Suprapubic skin (tissue), 4 donors: Measurements from ENCODE around the gene BTC. TPM values are rescaled to one million over a fixed set of nuclear protein-coding genes. Genes with fewer than 3 reads are reported as not detected.

Experiments
- DNase-seq, 2 donors: peaks; one replicate each; pipeline ENCODE4 v3.0.0-alpha.2; 2019; ENCODE audit warnings: low spot score in 2 of 2
- H3K27ac ChIP-seq: fragments of 200-600 bp; sonication (generic); one replicate; pipeline ENCODE4 v1.5.1; 2019
- H3K27me3 ChIP-seq: fragments of 200-600 bp; sonication (generic); one replicate; pipeline ENCODE4 v1.5.1; 2019
- H3K36me3 ChIP-seq: fragments of 200-600 bp; sonication (generic); one replicate; pipeline ENCODE4 v1.5.1; 2019
- H3K4me1 ChIP-seq: fragments of 200-600 bp; sonication (generic); one replicate; pipeline ENCODE4 v1.5.1; 2019
- H3K4me3 ChIP-seq: fragments of 200-600 bp; sonication (generic); one replicate; pipeline ENCODE4 v1.5.1; 2019; ENCODE audit warnings: mild to moderate bottlenecking
- H3K9me3 ChIP-seq: fragments of 200-600 bp; sonication (generic); one replicate; pipeline ENCODE4 v1.5.1; 2019
- CTCF ChIP-seq, 2 donors: fragments of 200-600 bp in 1 of 2; fragments of 450-650 bp in 1 of 2; sonication (generic) in 1 of 2; IDR thresholded peaks; one replicate each; pipeline ENCODE4 v1.5.1; 2016 to 2019; ENCODE audit warnings: antibody characterized with exemption in 2 of 2, mild to moderate bottlenecking in 1 of 2, moderate library complexity in 1 of 2
- EP300 ChIP-seq: sonication (generic); formaldehyde crosslinking; IDR thresholded peaks from one replicate; pipeline ENCODE4 v1.6.1; 2017; ENCODE audit warnings: antibody characterized with exemption
- POLR2A ChIP-seq, 2 donors: fragments of 450-650 bp; IDR thresholded peaks; one replicate each; pipeline ENCODE4 v1.6.1; 2017; ENCODE audit warnings: antibody characterized with exemption in 2 of 2, mild to moderate bottlenecking in 2 of 2, moderate library complexity in 2 of 2
- POLR2AphosphoS5 ChIP-seq, 3 donors: sonication (generic); formaldehyde crosslinking; IDR thresholded peaks; one replicate each; pipeline ENCODE4 v1.6.1; 2017; ENCODE audit warnings: antibody characterized with exemption in 3 of 3
- WGBS: methylation state at CpG from one replicate; pipeline ENCODE4 v1.1.5; 2018; 5-methylcytosine and 5-hydroxymethylcytosine counted together
- total RNA-seq, 4 donors: library from RNA; depleted of rRNA; stranded (reverse); fragments of >200 nt; gene quantifications; one replicate each; pipeline ENCODE4 v1.1.0, GENCODE V29; 2016

BTC gene
- total RNA-seq, 4 donors from 2014 or later: 6.5 to 48.1 (median 25.6) TPM

GRCh38 chr4:74751856-74752255 is 42.5 kb downstream of the BTC start:
- Histone ChIP-seq H3K4me3 (no peak overlapping the region), H3K4me1 (no peaks in the 10 kb centered on the region), H3K27ac (no peak overlapping the region), H3K9me3 (no peaks in the 10 kb centered on the region), H3K36me3 (no peaks in the 10 kb centered on the region), H3K27me3 (no peaks in the 10 kb centered on the region)
- WGBS: 89% methylated on average over 1 of the region's 1 CpG
- DNase-seq: no peak
- TF ChIP-seq EP300 (no peak), CTCF (IDR thresholded peaks at IDR 0.05) (no peak), POLR2AphosphoS5 (IDR thresholded peaks at IDR 0.05) (no peak), POLR2A (IDR thresholded peaks at IDR 0.05) (no peak)

GRCh38 chr4:74751247-74751646 is 43.1 kb downstream of the BTC start:
- H3K36me3 ChIP-seq: no peaks in the 10 kb centered on the region
- H3K27me3 ChIP-seq: no peaks in the 10 kb centered on the region
- DNase-seq: no peak
- TF ChIP-seq EP300: no peak
- no peak for TF ChIP-seq CTCF (IDR thresholded peaks at IDR 0.05)
- no peak for TF ChIP-seq POLR2AphosphoS5 (IDR thresholded peaks at IDR 0.05)
- no peak for TF ChIP-seq POLR2A (IDR thresholded peaks at IDR 0.05)
- H3K4me3 ChIP-seq: no peak overlapping the region
- H3K27ac ChIP-seq: no peak overlapping the region
- H3K4me1 ChIP-seq: no peaks in the 10 kb centered on the region
- no peaks in the 10 kb centered on the region for H3K9me3 ChIP-seq
- WGBS: 63% methylated on average over 5 of the region's 5 CpGs

GRCh38 chr4:74742185-74742584 is 52.1 kb downstream of the BTC start:
- Histone ChIP-seq H3K27me3 (no peaks in the 10 kb centered on the region), H3K36me3 (no peaks in the 10 kb centered on the region), H3K9me3 (no peaks in the 10 kb centered on the region), H3K27ac (no peak overlapping the region), H3K4me1 (no peaks in the 10 kb centered on the region), H3K4me3 (no peak overlapping the region)
- DNase-seq: no peak
- WGBS: 62% methylated on average over 1 of the region's 1 CpG
- TF ChIP-seq CTCF (IDR thresholded peaks at IDR 0.05) (no peak), POLR2A (IDR thresholded peaks at IDR 0.05) (no peak), EP300 (no peak), POLR2AphosphoS5 (IDR thresholded peaks at IDR 0.05) (no peak)

GRCh38 chr4:74738464-74739143 is 55.7 kb downstream of the BTC start:
- TF ChIP-seq CTCF (IDR thresholded peaks at IDR 0.05) (no peak), POLR2AphosphoS5 (IDR thresholded peaks at IDR 0.05) (no peak), EP300 (no peak), POLR2A (IDR thresholded peaks at IDR 0.05) (no peak)
- no peak for DNase-seq
- no peaks in the 10 kb centered on the region for H3K4me1 ChIP-seq
- WGBS: 33% methylated on average over 3 of the region's 3 CpGs
- H3K36me3 ChIP-seq: no peaks in the 10 kb centered on the region
- H3K27ac ChIP-seq: no peak overlapping the region
- no peak overlapping the region for H3K4me3 ChIP-seq
- H3K27me3 ChIP-seq: no peaks in the 10 kb centered on the region
- H3K9me3 ChIP-seq: no peaks in the 10 kb centered on the region

- Histone ChIP-seq H3K27me3 (no peaks in the 10 kb centered on the region), H3K27ac (no peak overlapping the region), H3K9me3 (no peaks in the 10 kb centered on the region), H3K36me3 (no peaks in the 10 kb centered on the region), H3K4me3 (no peak overlapping the region), H3K4me1 (no peaks in the 10 kb centered on the region)
- WGBS: 79% methylated on average over 2 of the region's 2 CpGs
- TF ChIP-seq EP300: no peak
- no peak for TF ChIP-seq POLR2AphosphoS5 (IDR thresholded peaks at IDR 0.05)
- TF ChIP-seq POLR2A (IDR thresholded peaks at IDR 0.05): no peak
- no peak for TF ChIP-seq CTCF (IDR thresholded peaks at IDR 0.05)
- DNase-seq: no peak
Observed at GRCh38 chr4:74734995-74735394, 59.3 kb downstream of the BTC start.
